GM21423 (cell line): Measurements from ENCODE around the gene AOPEP.
A peak's percentile ranks its signal among the peaks of the same experiment; 100 is the strongest.
"Not testable (repeated sequence)": the region's sequence is repeated elsewhere in the genome, so short reads cannot be mapped to it uniquely, and the experiment has no call there.

Experiments used
- ATAC-seq: cut with Tn5 transposase; IDR thresholded peaks from one replicate; pipeline ENCODE4 v1.9.1; 2021; ENCODE audit warnings: mild to moderate bottlenecking, moderate library complexity; ENCODE audit not compliant: unreplicated experiment

Gene AOPEP

DNA sequence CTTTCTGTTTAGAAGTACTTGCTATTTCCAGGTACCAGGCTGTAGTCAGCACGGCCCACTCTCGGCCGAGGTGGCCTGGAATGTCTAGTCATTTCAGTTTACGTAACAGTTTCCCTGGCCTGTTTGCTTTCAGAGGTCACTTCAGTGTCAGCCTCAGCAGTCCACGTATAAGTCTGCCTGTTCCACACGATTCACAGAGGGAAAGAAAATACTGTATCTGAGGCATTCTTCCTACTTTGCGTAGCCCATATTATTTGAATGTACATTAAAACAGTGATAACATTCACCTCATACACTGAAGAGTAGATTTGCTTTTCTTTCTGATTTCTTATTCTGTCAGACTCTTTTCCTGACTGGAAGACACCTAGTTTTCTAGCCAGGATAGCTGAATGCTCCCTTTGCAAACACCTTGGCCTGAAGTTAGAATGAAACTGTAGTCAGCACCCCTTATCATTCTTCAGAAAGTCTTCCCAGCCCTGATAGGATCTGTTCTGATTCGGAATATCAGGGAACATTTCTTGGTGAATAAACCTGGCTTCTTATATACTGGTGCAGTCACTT lies 140.9 kb downstream of the AOPEP start:
- ATAC-seq: no peak

DNA sequence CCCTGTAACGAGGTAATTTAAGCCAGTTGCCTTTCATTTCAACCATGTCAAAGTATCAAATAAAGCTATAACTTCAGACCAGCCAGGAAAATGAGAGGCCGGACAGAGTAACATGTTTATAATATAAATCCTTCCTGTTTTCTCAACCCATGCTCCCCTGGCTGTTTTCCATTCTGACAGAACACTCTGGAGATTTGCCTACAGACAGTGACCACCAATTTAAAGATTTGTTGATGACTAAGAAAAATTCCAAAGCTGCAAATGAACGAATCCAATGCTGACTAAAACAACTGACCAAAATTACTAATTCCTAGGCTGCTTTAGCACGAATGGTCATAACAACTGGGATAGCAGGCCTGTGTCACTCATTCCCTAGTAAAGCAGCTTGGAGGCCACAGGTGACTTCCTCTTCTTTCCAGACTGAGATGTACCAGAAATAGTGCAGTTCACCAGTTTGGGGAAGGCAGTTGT lies 141.4 kb downstream of the AOPEP start:
- no peak for ATAC-seq

DNA sequence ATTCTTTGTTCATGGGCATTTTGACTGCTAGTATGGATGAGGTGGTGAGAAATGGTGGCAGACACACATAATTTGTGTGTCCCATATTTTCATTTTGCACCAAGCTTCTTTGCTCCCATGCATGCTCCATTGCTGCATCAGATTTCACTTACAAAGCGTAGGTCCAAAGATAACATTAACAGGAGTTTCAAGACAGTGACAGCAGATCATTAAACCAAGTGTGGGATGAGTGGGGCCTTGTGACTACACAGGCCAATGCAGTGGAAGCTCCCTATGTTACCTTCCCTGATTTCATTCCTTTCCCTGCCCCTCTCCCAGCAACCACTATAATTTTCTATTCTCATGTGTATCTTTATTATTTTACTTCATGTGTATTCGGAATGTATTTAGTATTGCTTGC lies 142.0 kb downstream of the AOPEP start:
- ATAC-seq: no peak

DNA sequence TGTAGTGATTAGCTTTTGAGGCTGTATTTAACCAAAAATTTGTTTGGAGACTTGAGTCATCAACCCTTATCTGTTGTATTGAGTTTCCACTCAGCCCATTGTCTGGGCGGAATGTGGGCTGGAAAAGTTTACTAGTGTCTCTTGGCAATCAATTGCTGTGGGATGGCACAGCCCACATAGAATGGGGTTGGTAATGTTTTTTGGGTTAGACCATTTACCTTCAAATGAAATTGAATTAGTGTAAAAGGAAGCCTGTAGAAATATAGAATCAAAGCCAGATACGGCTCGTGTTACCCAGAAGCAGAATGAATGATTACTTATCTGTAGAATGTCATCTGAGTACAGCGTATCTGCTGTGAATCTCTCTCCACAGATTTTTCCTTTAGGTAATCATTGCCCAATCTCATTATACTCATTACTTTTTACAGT lies 142.9 kb downstream of the AOPEP start:
- ATAC-seq: no peak

DNA sequence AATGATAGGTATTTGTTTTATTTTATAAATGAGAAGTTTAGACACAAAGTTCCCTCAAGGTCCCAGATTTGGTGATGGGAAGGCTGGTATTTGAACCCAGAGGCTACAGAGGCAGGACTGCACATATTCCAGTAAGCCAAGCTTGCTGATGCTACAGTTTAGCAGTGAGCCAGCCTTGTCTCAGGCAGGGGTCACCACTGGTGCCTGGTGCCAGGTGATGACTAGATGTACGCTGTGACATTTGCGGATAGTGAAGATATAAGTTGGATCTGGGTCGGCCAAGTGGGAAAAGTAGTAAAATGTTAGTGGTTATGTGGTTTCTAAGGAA lies 143.9 kb downstream of the AOPEP start:
- no peak for ATAC-seq

DNA sequence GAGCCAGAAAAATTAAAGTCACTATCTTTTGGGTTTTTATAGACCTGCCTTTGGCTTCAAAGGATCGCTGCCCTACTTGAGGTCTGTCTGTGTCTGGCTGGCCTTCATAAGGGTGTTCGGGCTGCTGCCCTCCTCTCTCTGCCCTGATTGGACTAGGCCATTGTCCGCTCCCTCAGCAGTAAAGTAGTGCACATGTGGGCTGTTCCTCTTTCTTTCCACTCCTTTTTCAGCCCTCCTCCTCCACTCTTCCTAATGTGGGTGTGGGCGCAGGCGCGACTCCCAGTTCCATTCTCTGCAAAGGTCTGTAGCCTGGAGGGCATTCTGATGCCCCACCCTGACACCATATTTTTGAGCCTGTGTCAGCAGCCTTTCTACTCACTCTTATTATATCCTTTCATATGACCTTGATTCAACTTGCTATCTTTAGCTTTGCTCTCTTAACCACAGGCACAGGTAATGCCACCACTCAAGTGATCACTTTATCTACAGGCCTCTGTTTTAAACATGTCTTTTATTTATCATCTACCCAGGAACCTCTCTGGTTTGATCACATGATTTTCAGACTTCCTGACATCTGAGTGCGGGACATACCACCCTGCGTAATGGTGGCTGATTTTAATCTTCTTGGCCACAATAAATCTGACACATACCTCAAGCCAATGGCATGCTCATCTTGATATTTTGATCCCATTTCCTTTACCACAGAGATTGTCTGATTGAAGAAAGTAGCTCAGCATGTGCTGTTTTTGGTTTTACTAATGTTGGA lies 144.5 kb downstream of the AOPEP start:
- ATAC-seq: no peak

DNA sequence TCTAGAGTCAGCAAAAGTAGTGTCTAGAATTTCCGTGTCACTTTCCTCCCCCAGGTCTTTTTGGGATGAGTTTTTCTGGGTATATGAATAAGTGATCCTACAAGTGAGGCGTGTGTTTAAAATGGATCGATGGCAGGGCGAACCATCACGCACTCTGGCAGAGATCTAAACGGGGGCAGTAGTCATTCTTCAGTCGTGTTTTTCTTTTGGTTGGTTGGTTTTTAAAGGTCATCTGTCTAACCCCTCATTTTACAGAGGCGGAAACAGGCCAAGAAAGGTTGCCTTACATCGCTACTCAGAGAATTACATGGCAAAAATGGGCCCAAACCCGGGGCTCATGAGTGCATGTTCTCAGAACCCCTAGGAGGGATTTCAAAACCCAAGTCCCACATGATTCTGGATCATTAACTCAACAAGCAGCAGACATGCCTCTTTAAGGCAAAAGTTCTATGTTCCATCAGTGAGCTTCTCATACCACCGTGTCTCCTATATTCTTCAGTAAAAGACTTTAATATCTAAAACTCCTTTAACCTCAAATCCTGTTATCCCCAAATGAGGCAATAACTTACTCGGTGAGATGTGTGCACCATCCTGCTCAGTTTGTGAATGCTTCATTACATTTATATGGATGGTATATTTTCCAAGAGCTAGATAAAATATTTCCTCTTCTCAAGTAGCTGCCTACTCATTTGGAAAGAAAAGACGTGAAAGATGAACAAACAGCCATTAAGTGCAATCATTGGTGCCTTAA lies 145.8 kb downstream of the AOPEP start:
- ATAC-seq: no peak

DNA sequence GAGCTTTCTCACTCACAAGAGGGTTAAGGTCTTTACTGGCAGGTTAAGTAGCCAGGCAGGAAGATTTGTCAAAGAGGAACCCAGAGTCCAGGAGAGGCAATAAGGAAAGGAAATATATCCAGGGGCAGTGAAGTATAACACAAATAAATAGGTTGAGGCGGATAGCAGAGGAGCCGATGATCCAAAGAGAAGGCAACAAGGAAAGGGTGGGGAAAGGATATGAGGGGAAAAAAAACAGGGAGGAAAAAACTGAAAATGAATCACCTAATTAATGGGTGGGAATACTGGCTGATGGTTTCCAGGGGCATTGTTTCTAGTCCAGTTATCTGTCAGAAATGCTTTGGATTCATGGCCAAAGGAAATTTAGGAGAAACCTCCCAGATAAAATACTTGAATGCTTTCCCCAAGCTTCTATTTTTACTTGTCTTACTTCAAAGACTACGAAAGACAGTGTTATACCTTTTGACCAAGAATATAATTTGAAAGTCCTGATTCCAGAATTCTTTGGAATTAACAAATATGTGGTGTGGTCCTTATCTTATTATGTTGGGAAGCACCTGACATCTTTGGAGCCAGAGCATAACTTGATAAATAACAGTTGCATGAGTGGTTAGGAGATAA lies 146.5 kb downstream of the AOPEP start:
- ATAC-seq: no peak

DNA sequence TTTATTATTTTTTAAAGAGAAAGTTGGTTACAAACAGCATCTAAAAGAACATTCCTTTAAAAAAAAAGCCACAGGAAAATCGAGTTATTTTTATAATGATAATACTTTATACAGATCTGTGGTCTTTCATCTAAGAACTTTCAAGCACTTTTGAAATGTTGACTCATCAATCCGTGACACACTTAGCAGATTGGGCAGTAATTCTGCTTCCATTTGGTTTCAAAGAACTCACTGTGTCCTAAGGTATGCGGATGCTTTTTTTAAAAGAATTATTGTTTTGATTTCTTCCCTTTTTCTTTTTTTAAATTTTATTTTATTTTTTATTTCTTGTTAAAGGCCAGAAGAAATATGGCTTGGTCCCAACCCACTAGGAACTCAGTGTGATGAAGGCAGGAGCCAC lies 147.8 kb downstream of the AOPEP start:
- no peak for ATAC-seq

DNA sequence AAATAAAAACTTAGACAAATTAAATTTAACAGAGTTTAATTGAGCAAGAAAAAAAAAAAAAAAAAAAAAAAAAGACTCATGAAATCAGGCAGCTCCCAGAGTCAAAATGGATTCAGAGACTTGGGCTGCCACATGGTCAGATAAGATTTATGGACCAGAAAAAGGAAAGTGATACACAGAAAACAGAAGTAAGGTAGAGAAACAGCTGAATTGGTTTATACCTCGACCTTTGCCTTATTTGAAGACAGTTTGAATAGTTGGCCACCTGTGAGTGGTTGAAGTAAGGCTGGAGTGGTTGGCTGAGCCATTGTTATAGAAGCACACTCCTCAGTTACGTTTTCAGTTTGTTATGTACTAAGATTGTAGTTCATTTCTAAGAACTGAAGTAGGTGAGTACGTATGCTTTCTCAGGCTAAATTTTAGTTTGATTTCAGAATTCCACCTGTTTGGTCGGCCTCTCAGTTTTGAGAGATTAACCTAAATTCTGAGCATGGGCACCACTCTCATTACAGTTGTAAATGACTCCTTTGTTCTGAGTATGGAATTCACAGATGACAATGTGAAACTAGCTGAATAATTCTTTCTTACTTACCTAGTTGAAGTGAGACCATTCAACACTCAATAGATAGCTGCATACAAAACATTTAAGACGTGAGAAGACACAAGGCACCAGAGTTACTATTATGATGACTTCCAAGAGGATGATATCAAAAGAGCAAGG lies 149.0 kb downstream of the AOPEP start:
- ATAC-seq: peak; percentile 82

DNA sequence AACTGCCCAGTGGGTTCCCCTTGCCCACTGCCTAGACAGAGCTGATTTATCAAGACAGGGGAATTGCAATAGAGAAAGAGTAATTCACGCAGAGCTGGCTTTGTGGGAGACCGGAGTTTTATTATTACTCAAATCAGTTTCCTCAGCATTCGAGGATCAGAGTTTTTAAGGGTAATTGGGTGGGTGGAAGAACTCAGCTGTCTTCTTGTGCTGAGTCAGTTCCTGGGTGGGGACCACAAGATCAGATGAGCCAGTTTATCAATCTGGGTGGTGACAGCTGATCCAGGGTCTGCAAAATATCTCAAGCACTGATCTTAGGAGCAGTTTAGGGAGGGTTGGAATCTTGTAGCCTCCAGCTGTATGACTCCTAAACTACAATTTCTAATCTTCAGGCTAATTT lies 152.3 kb downstream of the AOPEP start:
- not testable (repeated sequence) for ATAC-seq

DNA sequence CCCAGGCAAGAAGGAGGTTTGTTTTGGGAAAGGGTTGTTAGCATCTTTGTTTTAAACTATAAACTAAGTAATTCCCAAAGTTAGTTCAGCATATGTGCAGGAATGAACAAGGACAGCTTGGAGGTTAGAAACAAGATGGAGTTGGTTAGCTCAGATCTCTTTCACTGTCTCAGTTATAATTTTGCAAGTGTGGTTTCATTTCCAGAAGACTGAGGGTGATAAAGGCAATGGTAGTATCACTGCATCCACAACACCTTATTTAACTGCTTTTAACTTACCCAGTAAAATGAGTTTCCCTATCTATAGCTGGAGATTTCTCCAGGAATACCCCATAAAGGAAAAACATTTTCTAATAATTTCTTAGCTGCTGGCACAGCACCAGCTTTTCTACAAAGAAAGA lies 152.7 kb downstream of the AOPEP start:
- no peak for ATAC-seq

DNA sequence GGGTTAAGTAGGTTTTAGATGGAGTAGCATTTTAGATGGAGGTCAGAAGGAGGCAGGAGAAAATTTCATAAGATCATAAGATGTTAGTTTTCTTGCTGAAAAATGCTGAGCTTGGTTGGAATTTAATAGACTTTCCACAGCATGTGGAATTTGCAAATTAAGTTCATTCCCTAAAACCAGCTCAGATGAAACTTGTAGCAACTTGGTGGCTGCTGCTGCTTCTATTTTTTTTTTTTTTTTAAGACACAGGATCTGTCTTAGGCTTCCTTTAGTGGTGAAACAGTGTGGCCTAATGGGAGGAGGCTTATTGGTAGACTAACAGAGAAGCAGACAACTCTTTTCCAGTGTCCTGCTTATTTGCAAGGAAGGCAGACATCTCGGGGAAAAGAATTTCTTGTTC lies 154.5 kb downstream of the AOPEP start:
- no peak for ATAC-seq

DNA sequence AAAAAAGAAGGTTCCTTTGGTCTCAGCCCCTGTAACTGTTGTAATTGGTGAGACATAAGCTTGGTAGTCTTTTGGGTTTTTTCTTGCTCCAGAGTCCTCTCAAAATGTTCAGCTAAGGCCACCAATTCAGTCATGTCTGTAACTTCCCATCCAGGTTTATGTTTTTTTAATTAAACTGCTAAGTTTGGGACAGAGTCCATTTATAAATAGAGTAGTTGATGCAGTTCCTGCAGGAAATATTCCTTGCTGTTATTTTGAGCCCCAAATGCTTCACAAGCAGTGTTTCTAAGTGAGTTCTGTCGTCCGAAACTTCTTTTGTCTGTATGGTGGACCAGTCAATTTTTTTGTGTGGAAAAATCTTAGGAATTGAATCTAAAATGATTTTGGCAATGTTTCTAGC lies 155.0 kb downstream of the AOPEP start:
- ATAC-seq: no peak

DNA sequence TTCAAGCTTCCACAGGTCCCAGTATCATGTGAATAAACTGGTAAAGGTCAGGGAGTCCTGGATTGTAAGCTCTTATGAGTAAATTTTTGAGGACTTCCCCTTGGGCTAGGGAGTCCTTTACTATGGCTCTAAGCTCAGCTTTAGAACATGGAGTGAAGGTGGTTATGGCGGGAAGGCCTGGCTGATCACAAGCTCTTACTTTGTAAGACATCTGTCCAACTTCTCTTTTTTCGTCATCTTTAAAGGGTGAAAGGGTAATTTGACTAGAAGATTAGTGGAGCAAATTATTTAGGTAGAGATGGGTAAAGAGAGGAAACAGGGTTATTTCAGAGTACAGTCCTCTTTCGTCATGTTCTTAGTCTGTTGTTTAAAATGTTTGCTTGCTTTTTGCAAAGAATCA lies 155.4 kb downstream of the AOPEP start:
- no peak for ATAC-seq

DNA sequence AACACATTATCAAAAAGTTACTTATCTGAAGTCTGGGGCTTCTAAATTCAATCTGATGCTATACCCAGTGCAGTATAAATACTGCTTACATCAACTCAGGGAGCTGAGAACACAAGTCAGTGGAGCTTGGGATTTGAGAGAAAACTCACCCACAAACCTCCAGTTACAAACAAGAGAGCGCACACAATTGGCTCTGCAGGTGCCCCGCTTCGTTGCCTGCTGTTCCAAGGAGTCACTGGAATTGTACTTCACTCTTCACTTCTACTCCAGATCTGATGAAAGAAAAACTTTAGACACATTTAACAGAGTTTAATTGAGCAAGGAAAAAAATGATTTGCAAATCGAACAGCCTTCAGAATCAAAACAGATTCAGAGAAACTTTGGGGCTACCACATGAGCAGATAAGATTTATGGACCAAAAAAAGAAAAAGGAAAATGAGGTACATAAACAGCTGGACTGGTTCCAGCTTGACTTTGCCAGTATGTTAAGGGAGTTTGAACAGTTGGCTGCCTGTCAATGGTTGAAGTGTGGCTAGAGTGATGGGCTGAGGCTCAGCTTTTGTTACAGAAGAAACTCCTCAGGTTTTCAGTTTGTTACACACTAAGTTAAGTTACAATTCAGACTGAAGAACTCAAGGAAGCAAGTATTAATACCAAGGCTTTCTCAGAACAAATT lies 156.6 kb downstream of the AOPEP start:
- no peak for ATAC-seq

DNA sequence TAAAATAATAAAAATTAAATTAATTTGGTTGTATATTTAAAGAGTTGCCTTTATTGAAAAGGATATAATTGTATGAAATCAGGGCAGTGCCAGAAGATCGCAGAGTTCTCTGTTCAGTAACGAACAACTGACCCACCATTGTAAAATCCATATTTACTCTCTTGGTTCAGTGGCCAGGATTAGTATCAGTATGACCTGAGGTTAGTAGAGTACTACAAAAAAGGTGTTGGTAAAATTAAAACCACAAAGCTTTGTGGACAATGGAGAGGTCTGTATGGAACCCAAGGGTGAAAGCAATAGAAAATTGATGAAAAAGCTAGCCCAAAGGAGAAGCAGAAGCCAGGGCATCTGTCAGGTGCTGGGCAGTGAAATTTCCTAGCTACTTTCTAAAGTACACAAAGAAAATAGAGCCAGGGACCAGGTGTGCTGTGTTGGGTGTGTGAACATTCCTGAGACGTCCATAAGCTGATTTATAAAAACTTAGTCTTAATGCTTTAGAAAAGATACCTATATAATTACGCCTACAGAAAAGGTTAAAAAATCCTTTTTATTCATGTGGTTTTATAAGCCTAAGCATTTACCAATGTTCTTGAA lies 159.5 kb downstream of the AOPEP start:
- no peak for ATAC-seq

DNA sequence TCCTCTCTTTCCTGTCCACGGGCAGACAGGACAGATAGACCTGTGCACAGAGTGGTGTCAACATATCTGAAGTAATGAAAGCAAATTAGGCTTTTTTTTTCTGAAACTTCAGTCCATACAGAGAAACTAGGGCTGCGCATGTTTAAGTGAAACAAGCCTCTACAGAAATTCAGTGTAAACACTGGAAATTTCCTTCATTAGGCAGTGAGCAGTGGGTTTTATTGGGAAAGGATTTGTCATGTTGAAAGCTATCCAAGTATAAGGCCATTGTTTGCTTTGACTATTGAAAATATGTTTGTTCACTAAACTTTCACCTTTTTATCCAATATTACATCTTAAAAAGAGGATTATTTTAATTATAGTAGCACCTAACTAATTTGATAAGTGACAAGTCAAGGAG lies 161.2 kb downstream of the AOPEP start:
- no peak for ATAC-seq

DNA sequence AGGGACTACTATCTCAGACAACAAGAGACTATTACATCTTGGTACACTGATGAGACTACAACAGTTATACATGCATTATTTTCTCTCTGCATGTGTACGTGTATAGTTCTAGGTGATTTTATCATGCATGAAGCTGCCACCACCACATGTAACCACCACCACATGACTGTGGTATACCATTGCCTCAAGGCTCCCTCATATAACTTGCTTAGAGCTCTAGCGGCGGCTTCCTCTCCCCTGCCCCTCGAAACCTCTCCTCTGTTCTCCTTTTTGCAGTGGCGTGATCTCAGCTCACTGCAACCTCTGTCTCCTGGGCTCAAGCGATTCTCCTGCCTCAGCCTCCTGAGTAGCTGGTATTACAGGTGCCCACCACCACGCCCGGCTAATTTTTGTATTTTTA lies 162.3 kb downstream of the AOPEP start:
- no peak for ATAC-seq

DNA sequence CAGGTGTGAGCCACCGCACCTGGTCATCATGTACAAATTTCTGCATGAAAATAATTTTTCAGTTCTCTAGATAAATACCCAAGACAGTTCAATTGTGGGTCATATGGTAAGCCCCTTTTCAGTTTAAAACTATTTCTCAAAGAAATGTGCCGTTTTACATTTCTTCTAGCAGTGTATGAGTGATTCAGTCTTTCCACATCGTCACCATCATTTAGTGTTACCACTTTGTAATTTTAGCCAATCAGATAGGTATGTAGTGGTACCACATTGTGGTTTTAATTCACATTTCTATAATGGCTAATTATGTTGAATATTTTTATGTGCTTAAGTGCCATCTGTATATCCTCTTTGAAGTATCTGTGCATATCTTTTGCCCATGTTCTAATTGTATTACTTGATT lies 163.1 kb downstream of the AOPEP start:
- ATAC-seq: no peak
